Activated T-helper 1 cell treated with anti-CD3 and anti-CD28 coated beads, Interleukin-12 subunit alpha, Interleukin-12 subunit beta, Interleukin-2, Interleukin-4 antibody, amounts not matched to agents 30 ng/mL and 10 ng/mL and 1 ng/mL, durations not matched to agents 14 hours and 24 hours and 36 hours (primary cell): ENCODE results near the gene SLC29A2. TPM values are rescaled to one million over a fixed set of nuclear protein-coding genes. Genes with fewer than 3 reads are reported as not detected.
A peak's percentile ranks its signal among the peaks of the same experiment; 100 is the strongest.
"Not testable (repeated sequence)": the region's sequence is repeated elsewhere in the genome, so short reads cannot be mapped to it uniquely, and the experiment has no call there.

Source experiments
- DNase-seq: peaks from one replicate; pipeline ENCODE4 v3.0.0; 2021; ENCODE audit warnings: low spot score
- H3K27ac Mint-ChIP-seq: one replicate; pipeline ENCODE4 v1.8.0; 2021; ENCODE audit warnings: mild to moderate bottlenecking, mixed read lengths
- H3K27me3 Mint-ChIP-seq: one replicate; pipeline ENCODE4 v1.8.0; 2022; ENCODE audit warnings: mild to moderate bottlenecking, moderate library complexity, mixed read lengths; ENCODE audit not compliant: insufficient read depth
- H3K36me3 Mint-ChIP-seq: one replicate; pipeline ENCODE4 v1.8.0; 2021; ENCODE audit warnings: low read depth, mixed read lengths
- H3K4me1 Mint-ChIP-seq: one replicate; pipeline ENCODE4 v1.8.0; 2021; ENCODE audit warnings: low read depth, mixed read lengths
- H3K4me3 Mint-ChIP-seq: one replicate; pipeline ENCODE4 v1.8.0; 2021; ENCODE audit warnings: mild to moderate bottlenecking, moderate library complexity, mixed read lengths
- H3K9me3 Mint-ChIP-seq: one replicate; pipeline ENCODE4 v1.8.0; 2021; ENCODE audit warnings: mixed read lengths
- intact Hi-C: fragments of 100-400 bp; cut with micrococcal nuclease; formaldehyde crosslinking; loops from one replicate; pipeline ENCODE4 v1.15.1; 2024
- total RNA-seq: library from RNA; stranded (reverse); gene quantifications from 2 replicates; pipeline ENCODE4 v1.2.3, GENCODE V29; 2022

SLC29A2 gene
- total RNA-seq, 1 donor from 2014 or later: 16.6 TPM

DNA sequence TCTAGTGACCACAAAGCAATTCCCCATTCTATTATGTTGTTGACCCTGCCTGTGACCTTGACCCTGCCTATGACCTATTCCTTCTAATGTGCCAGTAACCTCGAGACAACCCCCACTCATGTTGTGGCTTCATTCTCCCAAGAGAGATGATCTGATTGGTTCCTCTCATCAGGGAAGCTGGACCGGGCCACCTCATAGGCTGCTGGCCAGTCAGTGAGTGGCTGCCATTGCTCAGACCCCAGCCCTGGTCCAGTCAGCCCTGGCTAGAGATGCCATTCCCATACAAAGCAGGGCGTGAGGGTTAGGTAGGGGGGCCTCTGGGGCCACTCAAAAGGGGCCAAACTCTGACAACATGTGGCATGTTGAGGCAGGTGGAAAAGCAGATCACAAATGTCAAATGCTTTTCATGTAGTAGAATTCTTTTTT, 11.9 kb downstream of the SLC29A2 start:
- no peaks in the 10 kb centered on the region for H3K27me3 Mint-ChIP-seq
- peak overlapping the region; percentile 31 for H3K27ac Mint-ChIP-seq
- H3K36me3 Mint-ChIP-seq: peaks cover 2% of the 10 kb centered on the region
- no peak overlapping the region for H3K4me3 Mint-ChIP-seq
- H3K9me3 Mint-ChIP-seq: no peaks in the 10 kb centered on the region
- H3K4me1 Mint-ChIP-seq: no peaks in the 10 kb centered on the region
- intact Hi-C loops: no loop called here
- DNase-seq: no peak

DNA sequence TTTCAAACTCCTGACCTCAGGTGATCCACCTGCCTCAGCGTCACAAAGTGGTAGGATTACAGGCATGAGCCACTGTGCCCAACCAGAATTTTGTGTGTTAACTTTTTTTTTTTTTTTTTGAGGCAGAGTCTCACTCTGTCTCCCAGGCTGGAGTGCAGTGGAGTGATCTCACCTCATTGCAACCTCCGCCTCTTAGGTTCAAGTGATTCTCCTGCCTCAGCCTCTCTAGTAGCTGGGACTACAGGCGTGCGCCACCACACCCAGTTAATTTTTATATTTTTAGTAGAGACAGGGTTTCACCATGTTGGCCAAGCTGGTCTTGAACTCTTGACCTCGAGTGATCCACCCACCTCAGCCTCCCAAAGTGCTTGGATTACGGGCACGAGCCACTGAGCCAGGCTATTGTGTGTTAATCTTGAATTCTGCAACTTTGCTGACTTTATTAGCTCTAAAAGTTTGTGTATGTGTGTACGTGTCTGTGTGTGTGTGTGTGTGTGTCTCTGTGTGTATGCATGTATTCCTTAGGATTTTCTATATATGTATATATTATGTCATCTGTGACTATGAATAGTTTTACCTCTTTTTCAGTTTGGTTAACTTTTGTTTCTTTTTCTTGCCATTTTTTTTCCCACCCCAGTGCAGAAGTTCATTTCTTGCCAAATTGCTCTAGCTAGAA, 20.9 kb downstream of the SLC29A2 start:
- H3K27ac Mint-ChIP-seq, H3K4me3 Mint-ChIP-seq, H3K27me3 Mint-ChIP-seq, DNase-seq, H3K36me3 Mint-ChIP-seq, intact Hi-C loops, H3K9me3 Mint-ChIP-seq: not testable (repeated sequence)
- H3K4me1 Mint-ChIP-seq: peaks cover 16% of the 10 kb centered on the region

DNA sequence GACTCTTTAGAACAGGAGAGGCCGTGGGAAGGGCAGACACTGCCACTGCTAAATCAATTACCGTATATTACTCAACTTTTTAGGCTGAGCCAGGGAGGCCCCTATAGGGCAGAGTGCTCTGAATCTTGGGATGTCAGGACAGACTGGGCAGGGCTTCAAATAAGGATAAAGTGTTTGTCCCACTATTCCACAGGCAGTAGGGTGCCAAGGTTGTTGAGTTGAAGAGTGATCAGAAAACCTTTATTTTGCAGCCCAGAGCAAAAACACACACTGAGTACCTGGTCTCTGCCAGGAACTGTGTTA, 22.5 kb downstream of the SLC29A2 start:
- intact Hi-C loops: loop anchor here (2.0 to 10.0 kb wide), 5 partner anchors 38 to 494 kb away; partner anchors contain the start of genes CFL1, RAB1B, RCE1 and SF3B2
- Mint-ChIP-seq H3K27me3 (peaks cover 2% of the 10 kb centered on the region), H3K9me3 (no peaks in the 10 kb centered on the region), H3K27ac (peak overlapping the region; percentile 22), H3K36me3 (peaks cover 5% of the 10 kb centered on the region), H3K4me3 (peak overlapping the region; percentile 94), H3K4me1 (peaks cover 32% of the 10 kb centered on the region)
- no peak for DNase-seq

- H3K36me3 Mint-ChIP-seq: peaks cover 5% of the 10 kb centered on the region
- H3K4me1 Mint-ChIP-seq: peaks cover 46% of the 10 kb centered on the region
- H3K27ac Mint-ChIP-seq: peak within 1 kb of the TSS; percentile 99
These were observed 23.9 kb downstream of the SLC29A2 start, which contains the start of gene B4GAT1 for GRCh38 chr11:66347425-66348276. B4GAT1 (minus strand) TSS chr11:66347629; CDS start chr11:66347545, 84 bp downstream.

GRCh38 chr11:66346476-66347424, 24.8 kb downstream of the SLC29A2 start:
- Mint-ChIP-seq H3K4me1 (peaks cover 46% of the 10 kb centered on the region), H3K36me3 (peaks cover 6% of the 10 kb centered on the region), H3K4me3 (peak overlapping the region; percentile 97), H3K9me3 (no peaks in the 10 kb centered on the region), H3K27me3 (peaks cover 2% of the 10 kb centered on the region), H3K27ac (peak overlapping the region; percentile 44)
- no peak for DNase-seq
- intact Hi-C loops: loop anchor here (1.0 to 10.0 kb wide), 5 partner anchors 41 to 492 kb away; partner anchors contain the start of genes CFL1, RAB1B, RBM4 and SF3B2

More at GRCh38 chr11:66347425-66348276, 23.9 kb downstream of the SLC29A2 start, which contains the start of gene B4GAT1:
- DNase-seq: peak; percentile 76
- peak within 1 kb of the TSS; percentile 97 for H3K4me3 Mint-ChIP-seq
- peaks cover 2% of the 10 kb centered on the region for H3K27me3 Mint-ChIP-seq
- no peaks in the 10 kb centered on the region for H3K9me3 Mint-ChIP-seq
- intact Hi-C loops: loop anchor here (1.0 to 10.0 kb wide), 7 partner anchors 17 to 495 kb away; partner anchors contain the start of genes CFL1, RAB1B, RBM4 and RCE1

- H3K27ac Mint-ChIP-seq: peak overlapping the region; percentile 95
- peaks cover 2% of the 10 kb centered on the region for H3K27me3 Mint-ChIP-seq
- no peaks in the 10 kb centered on the region for H3K9me3 Mint-ChIP-seq
- DNase-seq: no peak
- peaks cover 46% of the 10 kb centered on the region for H3K4me1 Mint-ChIP-seq
- peak overlapping the region; percentile 97 for H3K4me3 Mint-ChIP-seq
- intact Hi-C loops: loop anchor here (1.0 to 10.0 kb wide), 8 partner anchors 9 to 490 kb away; partner anchors contain the start of genes CFL1, RAB1B, RIN1 and SF3B2
- H3K36me3 Mint-ChIP-seq: peaks cover 14% of the 10 kb centered on the region
These were observed 26.3 kb downstream of the SLC29A2 start for GRCh38 chr11:66345316-66345649.

DNA sequence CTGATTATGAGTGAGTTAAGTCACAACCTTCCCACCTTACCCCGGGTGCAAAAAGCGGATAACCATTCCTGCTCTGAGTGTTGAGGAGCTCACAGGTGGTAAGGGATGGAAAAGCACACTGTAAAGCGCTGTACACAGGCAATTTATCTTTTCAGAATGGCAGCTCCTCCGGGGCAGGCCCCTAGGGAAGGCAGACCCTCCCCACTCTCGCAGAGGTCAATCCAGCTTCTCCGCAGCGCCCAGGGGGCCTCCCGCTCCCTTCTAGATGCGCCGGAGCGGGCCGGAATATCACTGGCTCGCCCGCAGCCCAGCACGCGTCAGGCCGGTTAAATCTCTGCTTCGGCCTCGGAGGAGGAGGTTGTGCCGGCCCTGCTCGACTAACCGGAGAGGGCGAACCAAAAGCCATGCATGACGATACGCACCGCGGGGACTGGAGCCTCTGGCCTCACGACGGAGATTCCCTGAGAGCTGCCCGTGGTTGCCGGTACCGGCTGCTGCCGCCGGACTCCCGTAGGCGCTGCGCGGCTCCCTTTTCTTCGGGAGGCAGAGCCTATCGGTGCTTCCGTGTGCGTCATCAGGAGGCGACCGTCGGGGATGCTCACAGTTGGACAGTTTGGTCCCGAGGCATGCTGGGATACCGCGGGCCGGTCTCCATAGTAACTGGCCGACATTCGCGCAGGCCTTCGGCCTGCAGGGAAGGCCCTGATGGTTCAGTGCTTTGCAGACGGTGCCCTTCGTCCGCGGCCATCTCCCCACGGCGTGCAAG, 26.8 kb downstream of the SLC29A2 start, which contains the start of gene BRMS1:
TSS of gene BRMS1 (minus strand) at position 555 of the 766 bp plus-strand sequence. CDS start 2,870 bp downstream, outside the sequence.
- no peaks in the 10 kb centered on the region for H3K9me3 Mint-ChIP-seq
- H3K4me1 Mint-ChIP-seq: peaks cover 46% of the 10 kb centered on the region
- peak; percentile 94 for DNase-seq
- H3K36me3 Mint-ChIP-seq: peaks cover 14% of the 10 kb centered on the region
- H3K27ac Mint-ChIP-seq: peak within 1 kb of the TSS; percentile 95
- H3K4me3 Mint-ChIP-seq: peak within 1 kb of the TSS; percentile 97
- peaks cover 2% of the 10 kb centered on the region for H3K27me3 Mint-ChIP-seq
- intact Hi-C loops: loop anchor here (1.0 to 10.0 kb wide), 8 partner anchors 8 to 490 kb away; partner anchors contain the start of genes CFL1, RAB1B, RIN1 and SF3B2

- peak overlapping the region; percentile 97 for H3K4me3 Mint-ChIP-seq
- peaks cover 43% of the 10 kb centered on the region for H3K4me1 Mint-ChIP-seq
- H3K36me3 Mint-ChIP-seq: peaks cover 19% of the 10 kb centered on the region
- H3K9me3 Mint-ChIP-seq: no peaks in the 10 kb centered on the region
- DNase-seq: no peak
- peaks cover 2% of the 10 kb centered on the region for H3K27me3 Mint-ChIP-seq
- intact Hi-C loops: loop anchor here (10.0 kb wide), 2 partner anchors 288 to 488 kb away; partner anchors contain the start of genes CFL1 and SF3B2
- no peak overlapping the region for H3K27ac Mint-ChIP-seq
These were observed 28.4 kb downstream of the SLC29A2 start for GRCh38 chr11:66343176-66343575.

DNA sequence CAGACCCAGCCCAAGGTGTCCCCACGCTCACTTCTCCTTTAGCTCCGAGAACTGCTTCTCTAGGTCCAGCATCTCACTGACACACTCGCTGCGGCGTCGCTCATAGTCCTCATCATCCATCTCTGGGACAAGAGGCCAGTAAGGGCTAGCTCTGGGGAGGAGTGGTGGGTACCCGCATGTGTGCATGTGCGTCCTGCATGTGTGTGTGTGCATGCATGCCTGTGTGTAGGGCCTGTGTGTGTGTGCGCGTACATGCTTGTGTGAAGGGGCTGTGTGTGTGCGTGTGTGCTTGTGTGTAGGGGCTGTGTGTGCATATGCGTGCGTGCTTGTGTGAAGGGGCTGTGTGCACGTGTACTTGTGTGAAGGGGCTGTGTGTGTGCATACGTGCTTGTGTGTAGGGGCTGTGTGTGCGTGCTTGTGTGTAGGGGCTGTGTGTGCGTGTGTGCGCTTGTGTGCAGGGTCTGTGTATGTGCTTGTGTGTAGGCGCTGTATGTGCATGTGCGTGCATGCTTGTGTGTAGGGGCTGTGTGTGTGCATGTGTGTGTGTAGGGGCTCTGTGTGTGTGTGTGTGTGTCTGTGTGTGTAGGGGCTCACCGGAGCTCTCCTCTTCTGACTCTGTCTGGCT, 29.9 kb downstream of the SLC29A2 start:
- H3K27ac Mint-ChIP-seq: no peak overlapping the region
- H3K9me3 Mint-ChIP-seq: no peaks in the 10 kb centered on the region
- DNase-seq: no peak
- no peaks in the 10 kb centered on the region for H3K27me3 Mint-ChIP-seq
- peaks cover 25% of the 10 kb centered on the region for H3K36me3 Mint-ChIP-seq
- intact Hi-C loops: loop anchor here (10.0 kb wide), 2 partner anchors 287 to 487 kb away; partner anchors contain the start of genes CFL1 and SF3B2
- H3K4me3 Mint-ChIP-seq: no peak overlapping the region
- H3K4me1 Mint-ChIP-seq: peaks cover 47% of the 10 kb centered on the region

- intact Hi-C loops: loop anchor here (10.0 kb wide), 2 partner anchors 286 to 486 kb away; partner anchors contain the start of genes CFL1 and SF3B2
- DNase-seq: no peak
- H3K4me1 Mint-ChIP-seq: peaks cover 47% of the 10 kb centered on the region
- H3K36me3 Mint-ChIP-seq: peaks cover 25% of the 10 kb centered on the region
- H3K27me3 Mint-ChIP-seq: peaks cover 3% of the 10 kb centered on the region
- no peak overlapping the region for H3K4me3 Mint-ChIP-seq
- H3K27ac Mint-ChIP-seq: no peak overlapping the region
- H3K9me3 Mint-ChIP-seq: no peaks in the 10 kb centered on the region
These were observed 30.7 kb downstream of the SLC29A2 start for GRCh38 chr11:66340596-66341501.
